Kidney (tissue), 14 donors: Measurements from ENCODE around the gene CEP170. TPM values are rescaled to one million over a fixed set of nuclear protein-coding genes. Genes with fewer than 3 reads are reported as not detected.

Experiments used
- DNase-seq, 5 donors: peaks; one replicate each; pipeline ENCODE4 v3.0.0-alpha.2; 2013 to 2020
- FAIRE-seq: peaks from 2 replicates; lab custom pipeline; 2012; peaks lifted over from hg19 to GRCh38; lab: Jason Lieb, UNC
- H3K27ac ChIP-seq, 2 donors: one replicate each; pipeline ENCODE4 v1.7.0; 2013; ENCODE audit warnings: low read depth in 2 of 2, low read length in 2 of 2, inconsistent platforms in 1 of 2
- H3K27me3 ChIP-seq: one replicate; pipeline ENCODE4 v1.7.1; 2013; ENCODE audit warnings: low read length, inconsistent platforms; ENCODE audit not compliant: control insufficient read depth, insufficient read depth
- H3K36me3 ChIP-seq, 3 donors: one replicate each; pipeline versions ENCODE4 v1.7.0 to v1.7.1; 2013; ENCODE audit warnings: low read length in 3 of 3, control low read depth in 1 of 3, inconsistent platforms in 1 of 3; ENCODE audit not compliant: insufficient read depth in 3 of 3, control insufficient read depth in 2 of 3
- H3K4me1 ChIP-seq, 3 donors: one replicate each; pipeline versions ENCODE4 v1.7.0 to v1.7.1; 2013; ENCODE audit warnings: low read length in 3 of 3, inconsistent platforms in 1 of 3, low read depth in 1 of 3; ENCODE audit not compliant: control insufficient read depth in 2 of 3, insufficient read depth in 2 of 3
- H3K4me3 ChIP-seq, 3 donors: one replicate each; pipeline versions ENCODE4 v1.7.0 to v1.8.1; 2013; ENCODE audit warnings: low read length in 3 of 3, control low read depth in 1 of 3, inconsistent platforms in 1 of 3
- H3K9ac ChIP-seq, 3 donors: one replicate each; pipeline versions ENCODE4 v1.7.0 to v1.7.1; 2013; ENCODE audit warnings: low read length in 3 of 3, control low read depth in 1 of 3, inconsistent platforms in 1 of 3
- H3K9me3 ChIP-seq, 3 donors: one replicate each; pipeline versions ENCODE4 v1.7.0 to v1.7.1; 2013; ENCODE audit warnings: low read length in 3 of 3, control low read depth in 1 of 3, inconsistent platforms in 1 of 3; ENCODE audit not compliant: control insufficient read depth in 2 of 3, insufficient read depth in 1 of 3
- intact Hi-C: fragments of 100-400 bp; cut with DNase I; formaldehyde crosslinking; loops from one replicate; pipeline ENCODE4 v1.11.1; 2022
- polyA plus RNA-seq: library from polyadenylated mRNA; stranded (reverse); fragments of 350-450 nt; fragmentation: Illumina TruSeq; extraction: RNeasy Lipid Tissue Mini Kit (QIAGEN cat#74804); gene quantifications from one replicate; pipeline ENCODE4 v1.2.3, GENCODE V29; 2014; ENCODE audit warnings: low read depth, low replicate concordance; ENCODE audit not compliant: insufficient read depth
- total RNA-seq: library from RNA; stranded (reverse); fragmentation: NEBNext Ultra II Directional; extraction: Animal tissue kit (Norgen Biotek cat#: 25700); gene quantifications from one replicate; pipeline ENCODE4 v1.2.1, GENCODE V29; 2021
- TF ChIP-seq, protein P1 (sequence below): IDR thresholded peaks from 3 replicates; pipeline ENCODE4 v1.5.1; 2012; ENCODE audit warnings: mild to moderate bottlenecking, moderate library complexity, borderline replicate concordance; ENCODE audit not compliant: insufficient read depth; ENCODE audit errors: extremely low read depth
- donor health status: control.
- donor health status: control.
- donor health status: control.
- donor health status: control.
- donor health status: control.
- donor health status: DM: yes; HTN: yes; CAD: no.
- donor health status: Normal renal cell carcinoma (clear cell type).

Gene CEP170
- total and polyA plus RNA-seq, 2 donors from 2014 or later = 6.8 to 43.2 TPM

DNA sequence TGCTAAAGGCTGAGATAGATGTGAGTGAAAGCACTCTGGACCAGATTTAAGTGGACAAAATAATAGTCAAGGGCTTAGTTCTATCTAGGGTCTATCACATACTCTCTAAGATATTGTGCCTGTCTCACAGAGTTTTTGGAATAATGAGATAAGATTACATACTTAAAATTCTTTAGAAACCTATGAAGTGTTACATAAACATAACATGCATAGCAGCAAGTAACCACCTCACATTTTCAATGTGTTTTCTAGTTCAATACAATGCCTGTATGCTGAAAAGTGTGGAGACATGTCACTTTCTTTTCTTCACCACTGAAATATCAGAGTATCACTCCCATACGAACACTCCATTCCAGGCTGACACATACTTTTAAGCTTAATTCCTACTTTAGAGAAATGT lies 16.9 kb upstream of the CEP170 start:
- FAIRE-seq = no peak

DNA sequence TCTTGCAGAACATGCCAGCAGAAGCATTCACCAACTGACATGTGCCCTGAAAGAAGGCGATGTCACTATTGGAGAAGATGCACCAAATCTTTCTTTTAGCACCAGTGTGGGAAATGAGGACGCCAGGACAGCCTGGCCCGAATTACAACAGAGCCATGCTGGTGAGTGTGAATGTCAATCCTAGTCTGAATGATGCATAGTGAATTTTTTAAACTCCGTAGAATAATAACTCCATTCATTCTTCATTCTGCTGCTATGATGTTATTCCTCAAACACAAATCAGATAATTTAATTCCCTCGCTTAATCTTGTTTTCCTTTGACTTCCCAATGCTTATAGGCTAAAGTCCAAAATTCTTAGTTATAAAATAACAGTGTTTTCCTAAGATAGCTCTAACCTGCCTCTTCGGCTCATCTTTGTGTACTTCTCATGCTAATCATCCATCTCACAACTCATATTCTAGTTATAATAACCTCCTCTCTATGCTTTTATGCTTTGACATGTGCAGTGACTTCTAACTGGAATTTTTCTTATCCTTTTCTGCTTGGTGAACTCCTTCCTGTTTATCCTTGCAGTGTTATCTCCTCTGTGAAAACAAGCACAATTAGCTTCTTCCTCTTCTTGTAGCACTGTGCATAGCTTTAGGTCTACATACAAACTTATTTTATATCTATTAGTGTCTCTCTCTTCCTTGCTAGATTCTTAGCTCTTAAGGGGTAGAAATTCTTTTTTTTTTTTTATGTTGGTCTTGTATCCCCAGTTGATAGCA lies 15.2 kb upstream of the CEP170 start:
- Histone ChIP-seq H3K27ac (no peak overlapping the region), H3K36me3 (peaks cover 3 to 8% (median 3%) of the 10 kb centered on the region in 3 donors), H3K4me3 (no peak overlapping the region), H3K4me1 (peaks cover 0 to 9% (median 6%) of the 10 kb centered on the region in 3 donors), H3K27me3 (no peaks in the 10 kb centered on the region), H3K9me3 (no peaks in the 10 kb centered on the region), H3K9ac (no peak overlapping the region)
- TF ChIP-seq, protein P1, sequence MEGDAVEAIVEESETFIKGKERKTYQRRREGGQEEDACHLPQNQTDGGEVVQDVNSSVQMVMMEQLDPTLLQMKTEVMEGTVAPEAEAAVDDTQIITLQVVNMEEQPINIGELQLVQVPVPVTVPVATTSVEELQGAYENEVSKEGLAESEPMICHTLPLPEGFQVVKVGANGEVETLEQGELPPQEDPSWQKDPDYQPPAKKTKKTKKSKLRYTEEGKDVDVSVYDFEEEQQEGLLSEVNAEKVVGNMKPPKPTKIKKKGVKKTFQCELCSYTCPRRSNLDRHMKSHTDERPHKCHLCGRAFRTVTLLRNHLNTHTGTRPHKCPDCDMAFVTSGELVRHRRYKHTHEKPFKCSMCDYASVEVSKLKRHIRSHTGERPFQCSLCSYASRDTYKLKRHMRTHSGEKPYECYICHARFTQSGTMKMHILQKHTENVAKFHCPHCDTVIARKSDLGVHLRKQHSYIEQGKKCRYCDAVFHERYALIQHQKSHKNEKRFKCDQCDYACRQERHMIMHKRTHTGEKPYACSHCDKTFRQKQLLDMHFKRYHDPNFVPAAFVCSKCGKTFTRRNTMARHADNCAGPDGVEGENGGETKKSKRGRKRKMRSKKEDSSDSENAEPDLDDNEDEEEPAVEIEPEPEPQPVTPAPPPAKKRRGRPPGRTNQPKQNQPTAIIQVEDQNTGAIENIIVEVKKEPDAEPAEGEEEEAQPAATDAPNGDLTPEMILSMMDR = no peak
- DNase-seq (no peak), FAIRE-seq (no peak)
- intact Hi-C loops = no loop called here

More for the DNA sequence above, 16.9 kb upstream of the CEP170 start:
- peaks cover 0 to 9% (median 6%) of the 10 kb centered on the region in 3 donors for H3K4me1 ChIP-seq
- TF ChIP-seq, protein P1 = no peak
- DNase-seq = no peak
- H3K9ac ChIP-seq = no peak overlapping the region
- intact Hi-C loops = no loop called here
- H3K27me3 ChIP-seq = no peaks in the 10 kb centered on the region
- no peak overlapping the region for H3K27ac ChIP-seq
- H3K9me3 ChIP-seq = no peaks in the 10 kb centered on the region
- H3K4me3 ChIP-seq = no peak overlapping the region
- H3K36me3 ChIP-seq = peaks cover 3 to 21% (median 8%) of the 10 kb centered on the region in 3 donors

DNA sequence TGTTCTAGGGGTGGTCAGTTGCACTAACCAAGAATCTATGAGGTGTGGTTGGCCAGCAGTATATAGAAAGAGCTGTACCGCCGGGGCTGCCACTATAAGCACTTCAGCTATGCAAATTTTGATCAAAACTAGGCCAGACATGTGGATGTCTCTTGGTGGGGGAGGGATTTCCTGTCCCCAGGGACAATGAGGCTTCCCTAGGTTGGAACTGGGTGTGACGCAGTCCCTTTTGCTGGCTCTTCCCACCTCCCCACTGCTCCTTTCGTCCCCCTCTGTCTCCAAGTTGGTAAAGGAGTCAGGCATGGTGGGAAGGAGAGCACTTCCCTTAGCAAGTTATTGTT lies 14.3 kb upstream of the CEP170 start:
- TF ChIP-seq, protein P1 = no peak
- Histone ChIP-seq H3K4me1 (peaks cover 0 to 9% (median 6%) of the 10 kb centered on the region in 3 donors), H3K4me3 (no peak overlapping the region), H3K27me3 (no peaks in the 10 kb centered on the region), H3K36me3 (peaks cover 0 to 8% (median 0%) of the 10 kb centered on the region in 3 donors), H3K27ac (no peak overlapping the region), H3K9me3 (no peaks in the 10 kb centered on the region), H3K9ac (no peak overlapping the region)
- intact Hi-C loops = no loop called here
- no peak for FAIRE-seq
- no peak for DNase-seq
